LNCaP clone FGC (cell line): ENCODE results near the gene CLBA1.

Experiments used
- DNase-seq: peaks from one replicate; pipeline ENCODE4 v3.0.0-alpha.2; 2011; ENCODE audit warnings: low read depth
- H3K4me3 ChIP-seq: 2 replicates; pipeline ENCODE4 v1.5.1; 2011; ENCODE audit warnings: mild to moderate bottlenecking, low read depth, low read length, control low read depth
- TF ChIP-seq, protein P1 (sequence below): IDR thresholded peaks from 2 replicates; pipeline ENCODE4 v1.5.1; 2012; ENCODE audit warnings: mild to moderate bottlenecking; ENCODE audit not compliant: control insufficient read depth, insufficient read depth; ENCODE audit errors: extremely low read depth

Gene CLBA1

DNA sequence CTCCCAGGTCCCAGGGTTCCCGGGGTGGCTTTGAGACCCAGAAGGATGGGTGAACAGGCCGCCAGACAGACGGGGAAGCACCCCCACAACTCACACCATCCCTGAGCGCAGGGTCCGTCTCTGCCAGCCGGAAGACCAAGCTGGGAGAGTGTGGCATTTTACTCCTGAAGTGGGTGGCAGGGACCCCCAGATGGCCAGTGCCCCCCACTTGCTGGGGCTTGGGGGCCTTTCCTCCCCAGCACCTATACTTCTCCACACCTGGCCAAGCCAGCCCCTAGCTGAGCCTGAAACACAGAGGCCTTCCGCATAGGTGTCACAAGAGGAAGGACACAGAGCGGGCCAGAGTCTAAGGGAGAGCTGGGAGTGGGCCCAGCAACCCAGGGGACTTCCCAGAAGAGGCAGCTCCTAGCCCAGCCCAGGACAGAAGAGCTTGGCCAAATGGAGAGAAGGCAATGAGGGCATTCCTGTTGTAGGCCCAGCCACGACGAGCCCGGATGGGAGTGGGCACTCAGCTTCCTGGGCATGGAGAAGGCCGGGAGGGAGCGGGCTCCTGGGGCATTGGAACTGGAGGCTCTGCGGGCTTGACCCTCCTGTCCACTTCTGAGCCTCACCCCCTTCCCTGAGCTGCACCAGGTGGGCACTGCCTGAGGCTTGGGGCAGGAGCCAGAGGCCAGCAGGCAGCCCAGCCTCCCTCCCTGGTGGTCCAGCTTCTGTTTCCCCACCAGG is 10.8 kb upstream of the CLBA1 start:
- TF ChIP-seq, protein P1, sequence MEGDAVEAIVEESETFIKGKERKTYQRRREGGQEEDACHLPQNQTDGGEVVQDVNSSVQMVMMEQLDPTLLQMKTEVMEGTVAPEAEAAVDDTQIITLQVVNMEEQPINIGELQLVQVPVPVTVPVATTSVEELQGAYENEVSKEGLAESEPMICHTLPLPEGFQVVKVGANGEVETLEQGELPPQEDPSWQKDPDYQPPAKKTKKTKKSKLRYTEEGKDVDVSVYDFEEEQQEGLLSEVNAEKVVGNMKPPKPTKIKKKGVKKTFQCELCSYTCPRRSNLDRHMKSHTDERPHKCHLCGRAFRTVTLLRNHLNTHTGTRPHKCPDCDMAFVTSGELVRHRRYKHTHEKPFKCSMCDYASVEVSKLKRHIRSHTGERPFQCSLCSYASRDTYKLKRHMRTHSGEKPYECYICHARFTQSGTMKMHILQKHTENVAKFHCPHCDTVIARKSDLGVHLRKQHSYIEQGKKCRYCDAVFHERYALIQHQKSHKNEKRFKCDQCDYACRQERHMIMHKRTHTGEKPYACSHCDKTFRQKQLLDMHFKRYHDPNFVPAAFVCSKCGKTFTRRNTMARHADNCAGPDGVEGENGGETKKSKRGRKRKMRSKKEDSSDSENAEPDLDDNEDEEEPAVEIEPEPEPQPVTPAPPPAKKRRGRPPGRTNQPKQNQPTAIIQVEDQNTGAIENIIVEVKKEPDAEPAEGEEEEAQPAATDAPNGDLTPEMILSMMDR, result no peak
- H3K4me3 ChIP-seq, result no peak overlapping the region
- no peak for DNase-seq

DNA sequence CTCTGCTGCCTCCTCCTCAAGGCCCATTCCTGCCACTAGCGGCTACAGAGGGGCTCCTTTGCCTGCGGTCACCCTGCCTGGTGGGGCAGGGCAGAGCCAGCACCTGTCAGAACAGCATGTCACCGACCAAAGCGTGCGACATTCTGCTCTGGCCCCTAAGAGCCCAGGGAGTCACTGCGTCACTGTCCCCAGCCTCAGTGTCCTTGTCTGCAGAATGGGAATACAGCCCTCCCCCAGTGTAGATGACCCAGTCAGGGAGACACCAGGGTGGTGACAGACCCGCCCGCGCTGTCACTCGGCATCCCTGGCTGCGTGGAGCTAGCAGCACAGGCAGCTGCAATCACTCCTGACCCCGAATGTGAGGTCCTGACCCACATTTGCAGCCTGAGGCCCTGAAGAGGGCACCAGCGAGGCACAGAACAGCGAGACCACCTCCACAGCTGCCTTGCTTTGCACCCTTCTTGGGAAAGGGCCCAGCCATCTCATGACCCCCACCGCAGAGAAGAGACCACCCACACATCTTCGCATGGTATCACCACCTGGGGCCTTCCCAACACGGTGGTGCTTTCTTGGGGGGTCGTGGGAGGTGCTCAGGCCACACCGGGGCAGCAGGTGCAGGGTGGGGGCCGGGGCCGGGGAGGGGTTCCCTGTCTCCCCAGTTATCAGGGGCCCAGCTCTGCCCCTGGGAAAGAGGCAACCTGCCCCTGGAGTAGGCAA is 9.9 kb upstream of the CLBA1 start:
- H3K4me3 ChIP-seq, result no peak overlapping the region
- no peak for DNase-seq
- TF ChIP-seq, protein P1, result peak; percentile 37

DNA sequence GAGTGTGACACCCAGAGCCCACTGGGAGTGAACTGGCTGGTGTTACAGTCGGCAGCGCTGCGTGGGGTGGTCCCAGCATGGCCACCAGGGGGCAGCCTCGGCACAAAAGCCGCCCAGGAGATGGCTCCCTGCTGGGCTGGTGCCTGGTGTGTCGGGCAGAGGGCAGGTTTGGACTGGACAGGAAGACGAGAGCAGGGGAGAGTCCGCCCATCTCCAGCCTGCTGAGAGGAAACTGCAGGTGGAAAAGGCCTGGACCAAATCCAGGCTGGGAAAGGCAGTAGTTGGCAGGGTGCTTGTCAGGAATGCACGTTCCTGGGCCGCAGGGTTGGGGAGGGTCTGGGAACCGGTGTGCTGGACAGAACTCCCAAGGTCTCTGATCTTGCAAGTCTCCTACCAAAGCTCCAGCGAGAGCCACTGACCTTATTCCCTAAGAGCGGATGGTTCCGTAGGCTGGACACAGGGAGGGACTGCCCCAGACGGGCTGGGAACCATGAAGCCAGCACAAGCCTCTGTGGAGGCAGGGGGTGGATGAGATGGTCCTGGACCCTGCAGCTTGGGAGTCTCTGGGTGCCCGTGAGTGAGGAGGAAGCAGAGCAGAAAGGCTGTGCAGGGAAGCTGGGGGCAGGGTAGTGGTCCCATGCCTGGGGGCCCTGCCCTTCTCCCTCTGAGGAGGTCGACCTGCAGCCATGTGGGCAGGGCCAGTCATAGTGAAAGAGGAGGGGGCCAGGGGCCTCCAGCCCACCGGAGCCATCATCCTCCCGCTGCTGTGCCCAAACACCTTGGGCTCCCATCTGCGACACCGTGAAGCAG is 9.2 kb upstream of the CLBA1 start:
- TF ChIP-seq, protein P1, result peak; percentile 96
- H3K4me3 ChIP-seq, result no peak overlapping the region
- peak; percentile 85 for DNase-seq

DNA sequence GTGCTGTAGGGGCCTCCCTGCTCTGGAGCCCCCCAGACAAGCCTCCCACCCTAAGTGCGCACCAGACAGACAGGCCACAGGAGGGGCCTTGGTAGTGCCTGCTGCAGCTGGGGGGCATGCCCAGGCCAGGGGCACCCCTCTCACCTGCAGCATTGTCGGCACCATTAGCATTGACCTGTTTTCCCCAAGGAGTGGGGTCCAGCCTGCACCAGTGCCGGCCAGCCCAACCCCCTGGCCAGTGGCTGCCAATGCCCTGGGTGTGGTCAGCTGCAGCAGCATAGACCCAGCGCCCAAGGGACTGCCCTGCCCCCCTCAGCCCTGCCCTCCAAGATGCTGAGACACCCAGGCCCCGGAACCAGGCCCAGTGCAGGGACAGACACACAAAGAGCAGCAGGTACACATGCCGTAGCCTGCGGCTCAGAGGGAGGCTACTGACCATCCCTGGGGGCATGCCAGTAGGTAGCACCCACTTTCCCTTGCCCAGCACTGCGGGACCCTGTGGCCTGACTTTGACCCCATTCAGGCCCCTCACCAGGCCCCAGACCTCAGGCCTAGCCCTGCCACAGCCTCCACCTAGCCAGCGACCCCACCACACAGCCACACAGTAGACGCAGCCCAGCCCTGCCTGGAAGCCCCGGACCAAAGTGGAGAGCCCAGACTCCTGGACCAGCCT is 8.4 kb upstream of the CLBA1 start:
- TF ChIP-seq, protein P1, result no peak
- DNase-seq, result no peak
- H3K4me3 ChIP-seq, result peak overlapping the region; percentile 51

DNA sequence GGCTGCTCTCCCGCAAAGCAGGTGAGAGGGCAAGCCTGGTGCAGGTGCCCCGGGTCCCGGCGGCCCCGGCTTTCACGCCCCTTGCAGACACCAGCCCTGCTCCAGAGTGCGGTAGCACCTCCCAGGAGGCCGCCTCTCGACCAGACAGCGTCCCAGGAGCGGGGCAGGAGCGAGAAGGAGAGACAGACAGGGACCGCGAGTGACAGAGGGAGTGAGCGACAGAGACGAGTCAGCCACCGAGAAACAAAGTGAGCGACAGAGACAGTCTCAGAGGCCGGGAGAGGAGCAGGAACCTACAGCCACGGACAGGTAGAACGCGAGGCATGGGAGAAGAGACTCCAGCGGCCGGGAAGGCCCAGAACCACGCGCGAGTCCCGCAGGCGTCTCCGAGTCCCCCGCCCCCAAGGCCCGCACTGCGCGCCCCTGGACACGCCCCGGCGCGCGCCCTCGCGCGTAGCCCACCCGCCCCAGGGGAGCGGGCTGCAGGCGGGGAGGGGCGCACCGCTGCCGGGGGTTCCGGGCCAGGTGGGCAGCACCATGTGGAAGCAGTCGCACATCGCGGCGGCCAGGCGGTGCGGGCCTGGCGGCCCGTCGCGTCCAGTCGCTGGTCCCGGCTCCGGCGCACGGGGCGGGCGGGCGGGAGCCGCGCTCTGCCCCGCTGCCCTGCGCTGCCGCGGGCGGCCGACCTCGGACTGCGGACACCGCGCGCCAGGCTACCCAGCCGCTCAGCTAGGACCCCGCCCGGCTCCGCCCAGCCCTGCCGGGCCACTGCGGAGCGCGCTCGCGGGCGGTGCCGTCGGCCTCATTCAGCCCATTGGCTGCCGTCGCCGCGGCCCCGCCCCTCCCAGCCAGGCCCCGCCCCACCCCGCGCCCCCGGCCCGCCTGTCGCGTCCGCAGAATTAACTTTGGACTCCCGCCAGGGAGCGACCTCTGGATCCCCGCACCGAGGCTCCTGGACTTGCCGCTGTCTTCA is 7.6 kb upstream of the CLBA1 start, which contains the start of gene AHNAK2:
AHNAK2 (minus strand) TSS at position 694 of the 973 bp plus-strand sequence; CDS start at position 557, 137 bp downstream.
- DNase-seq, result peak; percentile 36
- peak within 1 kb of the TSS; percentile 51 for H3K4me3 ChIP-seq
- TF ChIP-seq, protein P1, result no peak
